PC-9 (cell line): ENCODE measurements around the gene LUZP2. TPM values are rescaled to one million over a fixed set of nuclear protein-coding genes. Genes with fewer than 3 reads are reported as not detected.

Experiments used
- BruUV-seq: library from RNA; stranded (reverse); fragments of 400-500 nt; replicated peaks from 2 replicates; lab custom pipeline; 2021; lab: Mats Ljungman, UMichigan
- CTCF ChIA-PET: fragments of 300-600 bp; sonication (Branson Sonifier 250); formaldehyde crosslinking; loops from one replicate; lab custom pipeline; 2022; ENCODE audit warnings: antibody characterized with exemption; lab: Charles Lee
- POLR2A ChIA-PET: fragments of 300-600 bp; sonication (Branson Sonifier 250); formaldehyde crosslinking; loops from one replicate; lab custom pipeline; 2022; ENCODE audit warnings: antibody characterized with exemption; ENCODE audit not compliant: unreplicated experiment; lab: Charles Lee
- DNase-seq, 2 experiments: peaks; one replicate each; pipeline versions ENCODE4 v3.0.0 to v3.0.0-alpha.2; 2015 to 2022; ENCODE audit warnings: mixed read lengths in 1 of 2
- H2AFZ ChIP-seq: fragments of 200-600 bp; sonication (generic); 2 replicates; pipeline ENCODE4 v1.8.1; 2017; ENCODE audit warnings: antibody characterized with exemption
- H3F3A ChIP-seq: fragments of 200-600 bp; sonication (generic); 2 replicates; pipeline ENCODE4 v1.8.1; 2017; ENCODE audit warnings: antibody characterized with exemption, mild to moderate bottlenecking, low read depth; ENCODE audit not compliant: insufficient read depth
- H3K27ac ChIP-seq: fragments of 200-600 bp; sonication (generic); 2 replicates; pipeline ENCODE4 v1.6.1; 2016; ENCODE audit warnings: mixed run types
- H3K27me3 ChIP-seq: fragments of 200-600 bp; sonication (generic); 2 replicates; pipeline ENCODE4 v1.6.1; 2016; ENCODE audit warnings: low read depth, mixed run types; ENCODE audit not compliant: insufficient read depth
- H3K36me3 ChIP-seq: fragments of 200-600 bp; sonication (generic); 2 replicates; pipeline ENCODE4 v1.6.1; 2016; ENCODE audit warnings: low read depth, mixed run types
- H3K4me1 ChIP-seq: fragments of 200-600 bp; sonication (generic); replicated peaks from 2 replicates; pipeline ENCODE4 v1.6.1; 2016; ENCODE audit warnings: mixed run types; ENCODE audit not compliant: insufficient read depth
- H3K4me2 ChIP-seq: fragments of 200-600 bp; sonication (generic); 2 replicates; pipeline ENCODE4 v1.6.1; 2017; ENCODE audit warnings: mixed run types
- H3K4me3 ChIP-seq: fragments of 200-600 bp; sonication (generic); 2 replicates; pipeline ENCODE4 v1.6.1; 2016; ENCODE audit warnings: mixed run types
- H3K79me2 ChIP-seq: fragments of 200-600 bp; sonication (generic); 2 replicates; pipeline ENCODE4 v1.6.1; 2017; ENCODE audit warnings: low read depth, mixed run types
- H3K9me2 ChIP-seq: fragments of 200-600 bp; sonication (generic); 2 replicates; pipeline ENCODE4 v1.8.1; 2017; ENCODE audit warnings: mild to moderate bottlenecking; ENCODE audit not compliant: insufficient read depth
- H3K9me3 ChIP-seq: fragments of 200-600 bp; sonication (generic); 2 replicates; pipeline ENCODE4 v1.8.1; 2016; ENCODE audit warnings: low read depth; ENCODE audit not compliant: insufficient read depth
- H4K20me1 ChIP-seq: fragments of 200-600 bp; sonication (generic); 2 replicates; pipeline ENCODE4 v1.8.1; 2017; ENCODE audit not compliant: insufficient read depth
- CTCF ChIP-seq: fragments of 200-600 bp; sonication (generic); conservative IDR thresholded peaks from 2 replicates; pipeline ENCODE4 v1.6.1; 2017; ENCODE audit warnings: mixed run types, antibody characterized with exemption, mild to moderate bottlenecking, moderate library complexity
- EZH2 ChIP-seq: fragments of 200-600 bp; sonication (generic); IDR thresholded peaks from 2 replicates; pipeline ENCODE4 v1.8.0; 2017; ENCODE audit warnings: antibody characterized with exemption, low read depth
- intact Hi-C: fragments of 100-400 bp; cut with micrococcal nuclease; formaldehyde crosslinking; loops from one replicate; pipeline ENCODE4 v1.10.0; 2022; ENCODE audit not compliant: unreplicated experiment
- total RNA-seq: library from RNA; stranded (reverse); gene quantifications from 2 replicates; pipeline ENCODE4 v1.2.3, GENCODE V29; 2021

The LUZP2 gene
- total RNA-seq, 1 experiment from 2014 or later: 0.15 TPM

GRCh38 chr11:24591283-24591682, 94.4 kb downstream of the LUZP2 start:
- DNase-seq: no peak
- Histone ChIP-seq H3K4me2 (no peak overlapping the region), H3F3A (0 out of 2 replicates have a peak, but pooled peaks cover 6% of the 10 kb centered on the region), H3K9me3 (no peaks in the 10 kb centered on the region), H3K27me3 (no peaks in the 10 kb centered on the region), H3K4me3 (no peak overlapping the region), H2AFZ (no peak overlapping the region), H3K9me2 (no peaks in the 10 kb centered on the region), H3K27ac (no peak overlapping the region), H3K79me2 (no peaks in the 10 kb centered on the region), H4K20me1 (no peaks in the 10 kb centered on the region), H3K36me3 (no peaks in the 10 kb centered on the region), H3K4me1 (peaks cover 8% of the 10 kb centered on the region; the same call in 1 of the 2 replicates)
- ChIA-PET CTCF (no interaction called here), POLR2A (no interaction called here)
- no TSS peak for BruUV-seq
- intact Hi-C loops: no loop called here
- no peak for TF ChIP-seq CTCF
- TF ChIP-seq EZH2: no peak

GRCh38 chr11:24592360-24592759, 95.5 kb downstream of the LUZP2 start:
- Histone ChIP-seq H3K4me2 (no peak overlapping the region), H3K27me3 (no peaks in the 10 kb centered on the region), H4K20me1 (no peaks in the 10 kb centered on the region), H3K36me3 (no peaks in the 10 kb centered on the region), H3K27ac (no peak overlapping the region), H3K9me3 (no peaks in the 10 kb centered on the region), H2AFZ (no peak overlapping the region), H3K4me3 (no peak overlapping the region), H3K9me2 (no peaks in the 10 kb centered on the region), H3K4me1 (peaks cover 6% of the 10 kb centered on the region; the same call in 1 of the 2 replicates), H3K79me2 (no peaks in the 10 kb centered on the region), H3F3A (0 out of 2 replicates have a peak, but pooled peaks cover 6% of the 10 kb centered on the region)
- TF ChIP-seq EZH2 (no peak), CTCF (no peak)
- intact Hi-C loops: no loop called here
- no peak for DNase-seq
- no TSS peak for BruUV-seq
- ChIA-PET CTCF (no interaction called here), POLR2A (interaction anchor here (0.6 kb wide), 2 partner anchors 277 to 1198 kb away, joined by 7 to 15 read pairs; no protein-coding TSS in a partner anchor)

- Histone ChIP-seq H3K27ac (no peak overlapping the region), H3K4me1 (no peaks in the 10 kb centered on the region), H3F3A (no peaks in the 10 kb centered on the region), H3K4me3 (no peak overlapping the region), H2AFZ (no peak overlapping the region), H3K36me3 (no peaks in the 10 kb centered on the region), H3K27me3 (no peaks in the 10 kb centered on the region), H3K79me2 (no peaks in the 10 kb centered on the region), H3K4me2 (no peak overlapping the region), H3K9me3 (no peaks in the 10 kb centered on the region), H3K9me2 (no peaks in the 10 kb centered on the region), H4K20me1 (no peaks in the 10 kb centered on the region)
- POLR2A ChIA-PET: no interaction called here
- no TSS peak for BruUV-seq
- DNase-seq: no peak
- CTCF ChIA-PET: no interaction called here
- no peak for TF ChIP-seq EZH2
- TF ChIP-seq CTCF: no peak
- intact Hi-C loops: no loop called here
These were observed 96.5 kb downstream of the LUZP2 start for GRCh38 chr11:24593332-24593731.
